ENCODE results near the gene USP21. TPM values are rescaled to one million over a fixed set of nuclear protein-coding genes. Genes with fewer than 3 reads are reported as not detected.

Gene USP21
- total and polyA plus RNA-seq, 2 of the 8 experiments (the other 6 are each of a cell fraction or from before 2014, with no cell fraction given) = 23.9 to 36.3 TPM

DNA sequence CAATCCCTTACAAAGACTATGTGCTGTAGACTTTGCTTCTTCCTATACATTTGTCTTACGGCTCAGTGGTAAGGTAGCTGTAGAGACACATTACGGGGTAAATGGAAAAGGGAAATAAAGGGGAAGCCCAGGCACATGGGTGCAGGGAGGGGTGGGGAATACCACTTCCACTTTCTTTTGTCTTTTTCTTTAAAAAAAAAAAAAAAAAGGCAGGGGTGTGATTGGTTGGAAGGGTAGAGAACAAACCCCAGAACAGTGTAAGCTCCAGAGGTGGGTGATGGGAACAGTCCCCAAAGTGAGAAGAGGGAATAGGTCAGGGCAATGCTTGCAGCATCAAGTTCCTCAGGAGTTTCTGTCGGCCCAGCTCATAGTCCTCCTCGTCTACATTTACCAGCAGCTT lies 37.5 kb upstream of the USP21 start:
- POLR2A ChIA-PET (ENCODE audit: partially characterized antibody) = interaction anchor here (1.0 to 1.2 kb wide), 4 partner anchors 15 to 168 kb away, joined by 3 to 6 read pairs (median 4); partner anchors contain the start of gene PPOX
- Histone ChIP-seq H3K14ac (ENCODE audit: insufficient read length) (no peak overlapping the region), H3K9ac (replicated peaks in 1 of 4; ENCODE audit: extremely low read depth in 1 of 4, low read depth in 3 of 4, low read length in 3 of 4) (no peak overlapping the region), H3K4me3 (ENCODE audit: extremely low read depth in 1 of 4, insufficient read depth in 2 of 4, low read depth in 3 of 4, low read length in 4 of 4) (no peak overlapping the region), H3K56ac (replicated peaks; ENCODE audit: insufficient read length, low read depth, low read length) (no peak overlapping the region), H3K18ac (ENCODE audit: extremely low read depth, low read length) (no peak overlapping the region), H4K5ac (ENCODE audit: insufficient read length, low read depth, low read length) (no peak overlapping the region), H2BK12ac (ENCODE audit: low read depth, low read length) (no peak overlapping the region), H2AK5ac (ENCODE audit: low read depth, low read length) (no peak overlapping the region), H2BK15ac (ENCODE audit: low read length) (no peak overlapping the region), H3K36me3 (ENCODE audit: control insufficient read depth in 2 of 4, insufficient read depth in 4 of 4, low read length in 3 of 4) (peaks cover 16 to 62% (median 34%) of the 10 kb centered on the region in 4 experiments), H2BK120ac (replicated peaks; ENCODE audit: low read depth, low read length) (no peak overlapping the region), H2AFZ (ENCODE audit: low read length) (no peak overlapping the region), H4K91ac (replicated peaks; ENCODE audit: insufficient read length, low read length) (no peak overlapping the region), H3K23ac (ENCODE audit: insufficient read length) (no peak overlapping the region), H3K27ac (ENCODE audit: low read depth, low read length) (no peak overlapping the region), H3K27me3 (replicated peaks in 1 of 4; ENCODE audit: control insufficient read depth in 3 of 4, extremely low read depth in 1 of 4, insufficient read depth in 3 of 4, low read length in 3 of 4) (no peaks in the 10 kb centered on the region), H3K79me2 (ENCODE audit: control insufficient read depth in 1 of 2, insufficient read depth in 2 of 2, low read length in 2 of 2) (peaks cover 0 to 30% of the 10 kb centered on the region in 2 experiments; a peak in 2 of 4 replicates), H4K20me1 (replicated peaks in 1 of 2; ENCODE audit: control insufficient read depth in 1 of 2, insufficient read depth in 2 of 2, low read length in 2 of 2) (peaks cover 0 to 16% of the 10 kb centered on the region in 2 experiments), H3K4me1 (replicated peaks in 1 of 4; ENCODE audit: control insufficient read depth in 3 of 4, insufficient read depth in 4 of 4, low read length in 3 of 4) (peaks cover 4 to 10% (median 5%) of the 10 kb centered on the region in 4 experiments; a peak in 6 of 7 replicates), H3K4ac (replicated peaks; ENCODE audit: insufficient read length, low read depth, low read length) (no peak overlapping the region), H2BK20ac (ENCODE audit: low read length) (no peak overlapping the region), H3K79me1 (ENCODE audit: low read depth, low read length) (peaks cover 7% of the 10 kb centered on the region; the same call in 1 of the 2 replicates), H2BK5ac (ENCODE audit: low read depth, low read length) (no peak overlapping the region), H3K9me3 (ENCODE audit: insufficient read depth in 2 of 2, low read depth in 1 of 2, low read length in 1 of 2) (no peaks in the 10 kb centered on the region), H3K23me2 (ENCODE audit: low read depth, low read length) (peaks cover 12% of the 10 kb centered on the region), H3K4me2 (ENCODE audit: insufficient read depth in 1 of 2, low read depth in 2 of 2, low read length in 2 of 2) (no peak overlapping the region), H4K8ac (ENCODE audit: extremely low read depth, insufficient read depth, low read length) (no peak overlapping the region)
- DNase-seq (ENCODE audit: low read depth in 1 of 2, low spot score in 2 of 2) (no peak), FAIRE-seq (no peak)
- WGBS, 2 experiments (ENCODE audit: extremely low coverage in 1 of 2, insufficient coverage in 1 of 2, insufficient read length in 1 of 2, insufficient replicate concordance in 2 of 2, low coverage in 1 of 2, low lambda C conversion rate in 2 of 2, missing lambda C conversion rate in 1 of 2) = 89% methylated on average over 4 of the region's 4 CpGs; no CpG with 5 or more reads in 1 of the 2 experiments
- CTCF ChIA-PET (ENCODE audit: partially characterized antibody) = interaction anchor here (0.8 to 1.4 kb wide), 4 partner anchors 19 to 50 kb away, joined by 3 to 4 read pairs (median 4); no protein-coding TSS in a partner anchor
- TF ChIP-seq SIN3A (conservative IDR thresholded peaks at IDR 0.05 in 1 of 2, IDR thresholded peaks at IDR 0.05 in 1 of 2; ENCODE audit: low read depth in 1 of 2, low read length in 2 of 2) (no peak), KDM5A (IDR thresholded peaks at IDR 0.05; ENCODE audit: low read length) (no peak), GTF2F1 (IDR thresholded peaks at IDR 0.05; ENCODE audit: borderline replicate concordance, low read depth, low read length) (no peak), TEAD4 (IDR thresholded peaks at IDR 0.05; ENCODE audit: low read depth, low read length) (no peak), RXRA (IDR thresholded peaks at IDR 0.05; ENCODE audit: insufficient read depth, low read depth, low read length) (no peak), CTBP2 (IDR thresholded peaks at IDR 0.05; ENCODE audit: borderline replicate concordance, insufficient read depth, insufficient read length, low read length) (no peak), E2F6 (IDR thresholded peaks at IDR 0.05) (no peak), FOSL1 (IDR thresholded peaks at IDR 0.05; ENCODE audit: insufficient read depth, low read depth, low read length) (no peak), EGR1 (IDR thresholded peaks at IDR 0.05; ENCODE audit: borderline replicate concordance, low read depth, low read length) (no peak), BACH1 (IDR thresholded peaks at IDR 0.05; ENCODE audit: low read length) (no peak)
- TF ChIP-seq, protein P1, sequence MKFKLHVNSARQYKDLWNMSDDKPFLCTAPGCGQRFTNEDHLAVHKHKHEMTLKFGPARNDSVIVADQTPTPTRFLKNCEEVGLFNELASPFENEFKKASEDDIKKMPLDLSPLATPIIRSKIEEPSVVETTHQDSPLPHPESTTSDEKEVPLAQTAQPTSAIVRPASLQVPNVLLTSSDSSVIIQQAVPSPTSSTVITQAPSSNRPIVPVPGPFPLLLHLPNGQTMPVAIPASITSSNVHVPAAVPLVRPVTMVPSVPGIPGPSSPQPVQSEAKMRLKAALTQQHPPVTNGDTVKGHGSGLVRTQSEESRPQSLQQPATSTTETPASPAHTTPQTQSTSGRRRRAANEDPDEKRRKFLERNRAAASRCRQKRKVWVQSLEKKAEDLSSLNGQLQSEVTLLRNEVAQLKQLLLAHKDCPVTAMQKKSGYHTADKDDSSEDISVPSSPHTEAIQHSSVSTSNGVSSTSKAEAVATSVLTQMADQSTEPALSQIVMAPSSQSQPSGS (IDR thresholded peaks at IDR 0.05; ENCODE audit: low read length) = no peak
